IPS DF 4.7 (cell line): ENCODE data around the gene MTARC2.
A peak's percentile ranks its signal among the peaks of the same experiment; 100 is the strongest.
"Not testable (repeated sequence)": the region's sequence is repeated elsewhere in the genome, so short reads cannot be mapped to it uniquely, and the experiment has no call there.

Experiments used
- DNase-seq: peaks from one replicate; pipeline ENCODE4 v3.0.0-alpha.2; 2013; ENCODE audit warnings: low spot score; ENCODE audit errors: extremely low read depth

Gene MTARC2

DNA sequence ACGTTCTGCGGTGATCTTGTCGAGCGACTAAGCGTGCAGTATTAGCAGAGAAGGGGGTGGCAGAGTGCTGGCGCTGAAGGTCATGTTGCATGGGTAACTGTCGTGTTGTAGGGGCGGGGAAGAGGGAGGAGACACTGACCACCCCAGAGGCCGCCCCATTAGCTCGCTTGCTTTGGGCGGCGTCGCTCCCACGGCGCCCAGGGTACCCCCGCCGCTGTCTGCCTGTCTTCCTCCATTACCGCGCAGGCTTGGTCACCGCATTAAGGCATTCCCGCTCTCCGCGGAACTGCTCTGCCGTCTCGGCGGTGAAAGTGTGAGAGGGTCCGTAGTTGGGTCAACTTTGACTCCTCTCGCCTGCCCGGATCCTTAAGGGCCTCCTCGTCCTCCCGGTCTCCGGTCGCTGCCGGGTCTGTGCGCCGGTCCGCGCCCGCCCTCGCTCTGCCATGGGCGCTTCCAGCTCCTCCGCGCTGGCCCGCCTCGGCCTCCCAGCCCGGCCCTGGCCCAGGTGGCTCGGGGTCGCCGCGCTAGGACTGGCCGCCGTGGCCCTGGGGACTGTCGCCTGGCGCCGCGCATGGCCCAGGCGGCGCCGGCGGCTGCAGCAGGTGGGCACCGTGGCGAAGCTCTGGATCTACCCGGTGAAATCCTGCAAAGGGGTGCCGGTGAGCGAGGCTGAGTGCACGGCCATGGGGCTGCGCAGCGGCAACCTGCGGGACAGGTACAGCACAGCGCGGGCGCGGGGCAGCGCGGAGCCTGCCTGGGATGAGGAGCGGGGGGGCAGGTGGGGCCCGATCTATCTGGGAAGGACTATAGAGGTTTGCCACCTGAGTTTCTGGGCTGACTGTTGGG, at the start of gene MTARC2:
MTARC2 (plus strand) TSS at position 234 of the 846 bp plus-strand sequence; CDS start at position 444, 210 bp downstream.
- peak; percentile 56 for DNase-seq

GRCh38 chr1:220698607-220699016, 49.5 kb upstream of the MTARC2 start:
- DNase-seq = no peak

- DNase-seq = no peak
Observed at GRCh38 chr1:220699044-220699443, 49.1 kb upstream of the MTARC2 start.

DNA sequence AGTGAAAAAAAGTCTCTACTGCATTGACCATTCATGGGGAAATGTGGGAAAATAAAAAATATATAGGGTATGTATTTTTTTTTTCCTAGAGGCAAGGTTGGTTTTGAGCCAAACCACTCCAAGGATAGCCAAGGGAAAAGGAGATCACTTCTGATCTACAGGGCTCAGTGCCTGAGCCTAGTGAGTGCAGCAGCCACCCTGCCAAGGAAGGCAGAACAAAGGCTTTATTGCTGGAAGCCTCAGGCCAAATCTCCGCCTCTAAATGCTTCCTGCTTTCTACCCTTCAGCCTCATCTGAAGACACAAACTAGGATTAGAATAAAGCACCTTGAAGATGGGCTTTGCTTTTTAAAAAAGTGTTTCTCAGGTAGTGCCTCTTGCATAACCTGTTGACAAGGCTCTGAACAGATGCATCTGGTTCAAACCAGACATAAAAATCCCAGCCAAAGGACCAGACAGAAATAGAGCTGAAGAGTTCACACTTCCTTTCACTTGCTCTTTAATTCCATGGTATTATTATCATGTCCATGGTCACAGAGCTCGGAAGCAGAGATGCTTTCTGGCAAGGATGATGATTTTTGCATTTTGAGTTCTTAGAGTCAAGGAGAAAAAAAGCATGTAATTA, 47.5 kb upstream of the MTARC2 start:
- no peak for DNase-seq

DNA sequence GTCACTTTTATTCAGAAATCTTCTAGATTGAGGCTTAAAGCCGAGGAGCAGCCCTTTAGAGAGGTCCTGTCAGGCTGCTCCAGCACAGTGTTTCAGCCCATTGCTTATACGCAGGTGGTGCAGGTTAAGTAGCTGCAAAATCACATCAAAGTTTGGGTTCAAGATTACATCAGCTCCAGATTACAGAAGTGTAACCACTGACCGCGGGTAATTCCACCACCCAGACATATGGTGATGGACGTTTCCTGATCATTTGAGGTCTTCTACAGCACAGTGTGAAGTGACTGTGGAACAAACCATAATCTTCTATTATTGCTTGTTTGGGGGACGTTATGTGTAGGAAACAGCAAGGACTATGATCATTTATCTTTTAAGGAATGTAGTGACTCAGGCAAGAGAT, 46.1 kb upstream of the MTARC2 start:
- DNase-seq = no peak

DNA sequence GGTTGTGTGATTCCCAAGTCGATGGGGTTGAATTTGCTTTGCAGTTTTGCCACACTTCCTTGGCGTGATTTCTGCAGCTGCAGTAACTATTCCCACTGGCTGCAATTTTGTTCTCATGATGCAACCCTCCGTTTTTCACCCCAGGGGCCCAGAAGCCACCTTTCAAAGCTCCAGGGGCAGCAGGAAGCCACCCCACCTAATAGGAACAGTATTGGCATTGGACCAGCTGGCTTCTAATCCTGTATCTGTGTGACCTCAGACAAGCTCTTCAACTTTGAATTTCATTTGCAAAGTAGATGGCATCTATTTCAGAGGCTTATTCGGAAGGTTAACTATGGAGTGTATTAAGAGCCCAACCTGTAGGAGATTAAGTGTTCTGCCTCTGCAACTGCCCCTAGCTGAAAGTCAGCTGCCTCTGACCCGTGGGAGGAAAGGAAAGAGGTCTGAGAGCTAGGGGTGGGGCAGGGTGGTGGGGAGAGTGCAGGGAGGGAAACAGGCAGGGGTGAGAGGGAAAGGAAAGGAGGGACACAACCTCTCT, 45.3 kb upstream of the MTARC2 start:
- no peak for DNase-seq

GRCh38 chr1:220703305-220703704, 44.8 kb upstream of the MTARC2 start:
- DNase-seq = no peak

DNA sequence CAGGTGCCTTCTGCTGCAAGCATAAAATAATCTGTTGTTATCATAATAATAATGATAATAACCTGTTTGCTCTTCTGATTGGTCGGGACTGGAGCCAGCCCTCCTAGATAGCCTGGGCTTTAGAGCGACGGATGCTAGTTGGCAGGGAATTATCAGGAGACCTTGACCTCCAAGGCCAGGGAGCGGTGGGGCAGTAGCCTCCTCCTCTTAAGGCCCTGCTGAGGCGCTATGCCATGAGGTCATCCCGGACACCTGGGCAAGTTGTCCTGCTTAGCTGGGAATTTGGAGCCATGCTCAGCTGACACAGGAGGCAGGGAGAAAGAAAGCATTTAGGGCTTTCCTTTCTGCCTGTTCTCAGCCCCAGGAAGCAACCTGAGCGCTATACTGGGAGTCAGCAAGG, 42.3 kb upstream of the MTARC2 start:
- DNase-seq = no peak

DNA sequence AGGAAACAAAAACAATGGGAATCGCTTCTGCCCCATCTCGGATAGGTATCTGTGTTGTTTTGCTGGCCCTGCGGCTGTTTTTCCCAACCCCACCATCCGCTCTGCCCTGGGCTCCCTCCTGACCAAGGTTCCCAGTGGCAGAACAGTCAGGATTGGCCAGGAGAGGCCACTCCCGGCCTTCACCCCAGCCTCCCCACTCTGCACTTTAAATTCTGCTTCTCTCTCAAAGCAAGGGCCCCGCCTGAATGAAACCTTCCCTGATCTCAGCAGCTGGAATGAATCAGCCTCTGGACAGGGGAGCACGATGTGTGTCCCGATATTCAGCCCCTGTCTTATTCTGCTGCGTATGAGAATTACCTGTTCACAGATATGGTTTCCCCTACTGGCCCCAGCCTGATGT, 41.6 kb upstream of the MTARC2 start:
- no peak for DNase-seq

- DNase-seq = no peak
Observed at GRCh38 chr1:220707160-220707559, 41.0 kb upstream of the MTARC2 start.

DNA sequence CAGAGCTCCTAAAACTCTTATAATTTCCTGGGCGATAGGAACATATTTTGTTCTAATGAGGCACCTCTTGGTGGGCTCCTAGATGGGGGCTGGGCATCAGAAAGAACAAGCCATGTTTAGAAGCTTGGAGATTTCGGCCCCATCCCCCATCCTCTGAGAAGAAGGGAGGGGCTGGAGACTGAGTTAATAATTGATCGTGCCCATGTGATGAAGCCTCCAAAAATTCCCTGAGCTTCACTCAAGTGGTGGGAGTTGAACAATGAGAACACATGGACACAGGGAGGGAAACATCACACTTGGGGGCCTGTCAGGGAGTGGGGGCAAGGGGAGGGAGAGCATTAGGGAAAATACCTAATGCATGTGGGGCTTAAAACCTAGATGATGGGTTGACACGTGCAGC, 39.9 kb upstream of the MTARC2 start:
- no peak for DNase-seq

GRCh38 chr1:220708936-220709801, 39.0 kb upstream of the MTARC2 start:
- DNase-seq = no peak

GRCh38 chr1:220710333-220710732, 37.8 kb upstream of the MTARC2 start:
- no peak for DNase-seq

- no peak for DNase-seq
Observed at GRCh38 chr1:220711056-220711809, 36.9 kb upstream of the MTARC2 start.

DNA sequence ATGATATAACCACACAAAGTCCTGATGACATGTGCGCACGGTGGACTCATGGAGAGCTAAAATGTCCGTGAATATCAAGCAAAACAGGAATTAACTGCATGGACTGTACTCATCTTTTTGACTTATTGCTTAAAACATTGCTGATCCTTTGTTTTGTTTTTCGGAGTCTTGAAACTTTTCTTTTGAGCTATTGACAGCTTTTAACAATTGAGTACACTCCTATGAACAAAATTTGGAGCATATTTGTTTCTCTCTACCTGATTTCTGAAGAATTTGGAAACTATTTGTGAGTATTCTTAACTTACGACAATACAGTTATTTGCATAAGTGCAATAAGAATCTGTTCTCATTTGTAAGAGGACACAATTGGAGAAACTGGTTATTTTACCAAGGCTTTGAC, 32.1 kb upstream of the MTARC2 start:
- not testable (repeated sequence) for DNase-seq

DNA sequence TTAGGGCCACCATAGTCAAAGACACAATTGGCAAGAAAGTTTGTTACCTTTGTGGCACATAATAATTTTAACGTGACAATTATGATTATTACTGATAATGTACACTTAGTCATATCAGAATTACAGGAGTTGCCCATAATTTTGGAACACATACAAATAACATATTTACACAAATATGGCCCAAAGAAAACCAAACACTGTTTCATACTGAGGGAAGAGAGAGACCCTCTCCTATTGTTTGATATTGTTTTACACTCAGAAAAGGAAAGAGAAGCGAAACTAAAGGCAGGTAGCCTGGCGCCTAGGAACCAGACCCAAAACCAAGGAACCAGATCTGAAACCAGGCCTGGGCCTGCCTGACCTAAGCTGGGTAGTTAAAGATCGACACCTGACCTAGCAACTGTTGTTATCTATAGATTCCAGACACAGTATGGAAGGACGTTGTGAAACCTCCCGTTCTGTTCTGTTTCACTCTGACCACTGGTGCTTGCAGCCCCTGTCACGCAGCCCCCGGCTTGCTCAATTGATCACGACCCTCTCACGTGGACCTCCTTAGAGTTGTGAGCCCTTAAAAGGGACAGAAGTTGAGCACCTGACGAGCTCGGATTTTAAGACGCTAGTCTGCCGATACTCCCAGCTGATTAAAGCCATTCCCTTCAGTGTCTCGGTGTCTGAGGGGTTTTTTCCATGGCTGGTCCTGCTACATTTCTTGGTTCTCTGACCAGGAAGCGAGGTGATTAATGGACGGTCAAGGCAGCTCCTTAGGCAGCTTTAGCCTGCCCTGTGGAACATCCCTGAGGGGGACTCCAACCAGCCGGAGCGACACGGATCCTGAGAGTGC, 30.1 kb upstream of the MTARC2 start:
- DNase-seq = no peak

- not testable (repeated sequence) for DNase-seq
Observed at GRCh38 chr1:220721266-220721665, 26.9 kb upstream of the MTARC2 start.

GRCh38 chr1:220726634-220727033, 21.5 kb upstream of the MTARC2 start:
- DNase-seq = no peak

- DNase-seq = no peak
Observed at GRCh38 chr1:220727519-220727918, 20.6 kb upstream of the MTARC2 start.

GRCh38 chr1:220730486-220730885, 17.6 kb upstream of the MTARC2 start:
- no peak for DNase-seq
